ENCODE results near the gene SLC15A4. TPM values are rescaled to one million over a fixed set of nuclear protein-coding genes. Genes with fewer than 3 reads are reported as not detected.

Gene SLC15A4
- total RNA-seq, 4 donors from 2014 or later: 20.8 to 50.3 (median 43.6) TPM

DNA sequence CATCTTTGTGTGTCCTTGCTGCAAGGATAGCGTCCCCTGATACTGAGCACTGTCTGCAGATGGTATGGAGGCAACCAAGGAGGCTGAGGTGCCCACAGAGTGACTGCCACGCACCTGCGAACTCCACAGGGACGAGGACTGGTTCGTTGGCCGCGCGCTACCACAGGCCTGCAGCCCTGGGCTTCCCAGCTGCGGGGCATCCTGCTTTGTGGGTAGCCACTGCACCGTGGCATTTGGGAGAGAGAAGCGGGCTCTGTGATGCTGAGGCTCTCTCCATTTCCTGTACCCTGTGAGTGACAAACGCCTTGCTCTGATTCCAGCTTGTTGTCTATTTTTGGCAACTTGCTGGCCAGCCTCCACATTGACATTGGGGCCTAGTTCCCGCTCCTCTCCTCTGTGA, 76.3 kb downstream of the SLC15A4 start:
- no peak for TF ChIP-seq CTCF (IDR thresholded peaks at IDR 0.05)
- no peak for DNase-seq (ENCODE audit: low spot score)

GRCh38 chr12:128745772-128746689, 77.7 kb downstream of the SLC15A4 start:
- DNase-seq (ENCODE audit: low spot score) (no peak), ATAC-seq (ENCODE audit: low FRiP score) (no peak)
- TF ChIP-seq CTCF (IDR thresholded peaks at IDR 0.05): no peak

More for the DNA sequence above, 76.3 kb downstream of the SLC15A4 start:
- ATAC-seq (ENCODE audit: low FRiP score): no peak

DNA sequence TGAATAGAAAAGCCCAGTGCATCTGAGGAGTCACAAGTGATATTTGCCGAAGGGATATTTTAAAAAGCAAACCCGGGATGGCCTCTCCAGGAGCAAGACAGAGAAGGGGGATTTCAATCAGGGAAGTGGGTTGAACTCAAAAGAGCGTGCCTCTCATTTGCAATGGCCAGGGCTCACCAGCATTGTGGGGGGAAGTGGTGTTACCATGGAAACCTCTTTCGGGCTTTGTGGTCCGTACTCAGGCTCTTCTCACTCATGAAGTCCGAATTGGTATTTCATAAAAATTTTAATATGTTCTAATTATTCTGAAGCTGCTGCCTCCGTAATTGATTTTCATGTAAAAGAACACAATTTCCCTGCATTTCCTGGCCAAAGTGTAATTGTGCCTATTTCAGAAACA, 79.8 kb downstream of the SLC15A4 start:
- DNase-seq (ENCODE audit: low spot score) (no peak), ATAC-seq (ENCODE audit: low FRiP score) (no peak)
- TF ChIP-seq CTCF (IDR thresholded peaks at IDR 0.05): no peak

Other genes starting within 250 kb of the SLC15A4 start
- gene GLT1D1, start 29.5 kb upstream of the SLC15A4 start, total RNA-seq: 10 to 100 TPM in 1 of 4 donors, under 1 TPM in 3; 0.09 to 10.4 (median 0.71) TPM